CD4-positive, alpha-beta T cell treated with Interleukin-6 at 100 ng/mL for 8 hours (primary cell): ENCODE results near the gene KIRREL1.

ENCODE experiments used
- DNase-seq: peaks from one replicate; pipeline ENCODE4 v3.0.0-alpha.2; 2020; ENCODE audit warnings: mixed read lengths, low spot score

KIRREL1 gene

DNA sequence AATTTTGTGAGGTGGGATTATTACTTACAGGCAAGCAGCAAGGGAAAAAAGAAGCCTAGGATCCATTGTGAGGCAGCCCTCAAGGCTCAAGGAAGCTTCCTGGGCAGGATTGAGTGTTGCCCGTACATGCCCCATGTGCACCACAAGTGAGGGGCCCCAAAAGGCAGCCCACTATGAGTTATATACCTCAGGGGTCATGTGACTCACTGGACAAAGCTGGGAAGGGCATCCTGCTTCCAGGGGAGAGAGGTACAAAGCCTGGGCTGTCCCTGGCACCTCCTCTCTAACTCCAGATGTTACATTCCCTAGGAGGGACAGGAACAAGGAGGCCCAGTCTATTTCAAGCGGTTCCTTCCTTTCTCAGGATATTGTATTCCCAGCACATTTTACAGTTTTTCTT, 153.3 kb downstream of the KIRREL1 start:
- DNase-seq = no peak

DNA sequence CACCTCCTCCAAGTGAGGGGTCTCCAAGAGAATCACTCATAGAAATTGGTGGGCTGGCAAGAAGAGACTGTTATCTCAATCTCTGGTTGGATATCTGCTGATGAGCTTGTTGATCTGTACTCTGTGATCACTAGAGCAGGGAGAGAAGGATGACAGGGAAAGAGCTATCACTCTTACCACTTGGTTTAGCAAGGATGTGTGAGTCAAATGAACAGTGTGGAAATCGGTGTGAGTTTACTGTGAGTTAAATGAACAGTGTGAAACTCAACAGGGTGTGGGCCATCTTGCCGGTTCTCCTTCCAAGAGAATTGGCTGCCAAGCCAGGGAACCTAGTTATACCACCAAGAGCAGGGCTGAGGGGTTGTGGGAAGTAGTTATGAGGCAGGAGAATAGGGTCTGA, 154.0 kb downstream of the KIRREL1 start:
- DNase-seq = no peak

DNA sequence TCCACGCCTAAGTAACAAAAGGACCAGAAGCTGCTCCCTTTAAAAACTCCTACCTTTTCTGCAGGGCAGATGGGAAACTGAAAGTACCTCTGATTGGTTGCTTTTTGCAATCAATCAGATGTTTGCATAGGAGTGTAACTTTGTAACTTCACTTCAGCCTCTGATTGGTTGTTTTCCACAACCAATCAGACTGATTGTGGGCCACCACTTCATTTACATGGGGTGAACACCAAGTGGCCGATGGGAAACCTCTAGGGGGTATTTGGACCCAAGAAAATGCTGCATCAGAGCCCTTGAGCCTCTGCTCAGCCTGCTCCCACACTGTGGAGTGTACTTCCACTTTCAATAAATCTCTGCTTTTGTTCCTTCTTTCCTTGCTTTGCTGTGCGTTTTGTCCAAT, 154.4 kb downstream of the KIRREL1 start:
- no peak for DNase-seq

DNA sequence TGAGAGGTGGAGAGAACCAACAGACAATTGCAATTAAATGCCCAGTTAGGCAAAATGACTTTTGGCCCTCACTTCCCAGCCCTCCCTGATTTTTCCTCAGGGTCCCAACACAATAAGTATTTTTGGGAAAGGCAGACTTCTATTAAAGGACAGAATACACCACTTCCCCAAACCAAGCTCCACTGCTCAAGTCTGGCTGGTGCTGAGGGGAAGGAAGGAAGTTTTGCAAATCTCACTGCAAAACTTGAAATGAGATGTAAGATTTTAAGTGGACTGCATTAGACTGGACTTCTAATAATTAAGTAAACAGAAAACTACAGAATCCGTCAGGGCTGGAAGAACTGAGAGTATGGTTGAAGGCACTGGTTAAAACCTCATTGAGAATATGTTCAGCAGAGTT, 155.0 kb downstream of the KIRREL1 start:
- DNase-seq = no peak

DNA sequence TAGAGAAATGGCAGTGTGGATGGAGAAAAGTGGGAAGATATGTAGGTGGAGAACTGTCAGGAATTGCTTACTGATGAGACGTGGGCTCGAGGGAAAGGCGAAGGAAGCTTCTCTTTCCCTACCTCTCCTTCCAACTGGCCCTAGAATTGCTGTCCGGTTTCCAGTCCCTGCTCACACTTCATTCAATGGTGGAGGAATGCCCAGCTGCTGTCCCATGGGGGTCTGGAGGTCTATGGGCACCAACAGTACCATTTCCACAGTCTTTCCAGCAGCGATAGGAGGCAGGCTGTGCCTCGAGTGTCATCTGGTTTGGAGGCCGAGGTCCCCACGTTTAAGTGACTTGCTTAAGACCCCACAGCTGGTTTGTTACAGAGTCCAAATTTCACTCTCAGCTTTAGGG, 155.7 kb downstream of the KIRREL1 start:
- DNase-seq = no peak
